Omental fat pad (tissue), 4 donors: ENCODE data around the gene C20orf173. TPM values are rescaled to one million over a fixed set of nuclear protein-coding genes. Genes with fewer than 3 reads are reported as not detected.

Experiments used
- ATAC-seq: fragments of 150-250 bp; one replicate; pipeline ENCODE4 v1.9.1; 2016; ENCODE audit warnings: mild to moderate bottlenecking, moderate library complexity; ENCODE audit not compliant: low FRiP score
- DNase-seq: peaks from one replicate; pipeline ENCODE4 v3.0.0-alpha.2; 2019; ENCODE audit warnings: low spot score
- total RNA-seq, 4 donors: library from RNA; depleted of rRNA; stranded (reverse); fragments of >200 nt; gene quantifications; one replicate each; pipeline ENCODE4 v1.1.0, GENCODE V29; 2016
- TF ChIP-seq, protein P1 (sequence below), 3 donors: fragments of 450-650 bp; IDR thresholded peaks; one replicate each; pipeline ENCODE4 v1.5.1; 2016 to 2017; ENCODE audit warnings: antibody characterized with exemption in 3 of 3, mild to moderate bottlenecking in 3 of 3, moderate library complexity in 2 of 3

Gene C20orf173
- total RNA-seq, 4 donors from 2014 or later, result not detected

DNA sequence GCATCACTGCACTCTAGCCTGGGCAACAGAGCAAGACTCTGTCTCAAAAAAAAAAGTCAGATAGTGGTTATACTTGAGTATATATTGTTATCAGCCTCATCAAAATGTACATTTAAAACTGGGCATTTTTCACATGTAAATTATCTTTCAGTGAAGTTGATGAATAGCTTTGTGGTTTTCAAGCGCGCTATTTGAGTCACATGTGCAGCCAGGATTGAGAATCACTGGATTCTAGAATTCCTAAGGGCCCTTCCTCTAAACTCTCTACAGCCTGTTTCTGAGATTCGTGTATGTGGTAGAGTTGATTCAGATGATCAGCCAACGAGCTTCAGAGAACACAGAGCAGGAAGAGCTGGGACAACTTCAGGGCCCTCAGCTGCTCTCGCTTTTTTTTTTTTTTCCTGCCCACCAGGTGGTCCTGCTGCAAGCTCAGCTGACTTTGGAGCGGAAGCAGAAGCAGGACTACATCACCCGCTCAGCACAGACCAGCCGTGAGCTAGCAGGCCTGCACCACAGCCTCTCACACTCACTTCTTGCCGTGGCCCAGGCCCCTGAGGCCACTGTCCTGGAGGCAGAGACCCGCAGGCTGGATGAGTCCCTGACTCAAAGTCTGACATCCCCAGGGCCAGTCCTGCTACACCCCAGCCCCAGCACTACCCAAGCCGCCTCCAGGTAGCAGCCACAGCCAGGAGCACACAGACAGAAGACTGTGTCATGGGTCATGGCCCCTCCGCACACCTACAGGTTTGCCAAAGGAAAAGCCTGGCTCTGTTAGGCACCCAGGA lies 18.3 kb downstream of the C20orf173 start:
- no peak for ATAC-seq
- TF ChIP-seq, protein P1, sequence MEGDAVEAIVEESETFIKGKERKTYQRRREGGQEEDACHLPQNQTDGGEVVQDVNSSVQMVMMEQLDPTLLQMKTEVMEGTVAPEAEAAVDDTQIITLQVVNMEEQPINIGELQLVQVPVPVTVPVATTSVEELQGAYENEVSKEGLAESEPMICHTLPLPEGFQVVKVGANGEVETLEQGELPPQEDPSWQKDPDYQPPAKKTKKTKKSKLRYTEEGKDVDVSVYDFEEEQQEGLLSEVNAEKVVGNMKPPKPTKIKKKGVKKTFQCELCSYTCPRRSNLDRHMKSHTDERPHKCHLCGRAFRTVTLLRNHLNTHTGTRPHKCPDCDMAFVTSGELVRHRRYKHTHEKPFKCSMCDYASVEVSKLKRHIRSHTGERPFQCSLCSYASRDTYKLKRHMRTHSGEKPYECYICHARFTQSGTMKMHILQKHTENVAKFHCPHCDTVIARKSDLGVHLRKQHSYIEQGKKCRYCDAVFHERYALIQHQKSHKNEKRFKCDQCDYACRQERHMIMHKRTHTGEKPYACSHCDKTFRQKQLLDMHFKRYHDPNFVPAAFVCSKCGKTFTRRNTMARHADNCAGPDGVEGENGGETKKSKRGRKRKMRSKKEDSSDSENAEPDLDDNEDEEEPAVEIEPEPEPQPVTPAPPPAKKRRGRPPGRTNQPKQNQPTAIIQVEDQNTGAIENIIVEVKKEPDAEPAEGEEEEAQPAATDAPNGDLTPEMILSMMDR (IDR thresholded peaks at IDR 0.05), result no peak
- DNase-seq, result no peak

DNA sequence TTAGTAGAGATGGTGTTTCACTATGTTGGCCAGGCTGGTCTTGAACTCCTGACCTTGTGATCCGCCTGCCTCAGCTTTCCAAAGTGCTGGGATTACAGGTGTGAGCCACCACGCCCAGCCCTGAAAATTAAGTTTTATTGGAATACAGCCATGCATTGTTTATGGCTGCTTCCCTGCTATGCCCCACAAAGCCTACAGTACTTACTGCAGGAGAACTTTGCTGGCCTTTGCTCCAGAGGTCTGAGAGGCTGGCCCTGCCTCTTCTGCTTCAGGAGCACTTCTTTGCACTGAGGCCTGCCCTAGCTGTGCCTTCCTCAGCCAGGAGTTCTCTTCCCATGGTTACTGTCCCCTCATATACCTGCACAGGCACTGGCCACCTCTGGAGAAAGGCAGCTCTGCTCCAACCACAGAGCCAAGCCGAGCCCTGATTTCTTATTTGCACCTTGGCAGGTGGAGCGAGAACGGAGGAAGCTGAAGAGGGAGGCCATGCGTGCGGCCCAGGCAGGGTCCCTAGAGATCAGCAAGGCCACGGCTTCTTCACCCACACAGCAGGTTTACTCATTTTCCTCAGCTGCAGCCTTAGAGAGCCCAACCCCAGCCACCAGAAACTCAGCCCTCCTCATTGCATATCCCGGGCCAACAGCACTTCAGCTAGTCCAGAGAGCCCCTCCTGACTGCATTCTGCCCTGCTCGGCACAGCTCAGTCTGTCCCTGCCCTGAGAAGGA lies 20.8 kb downstream of the C20orf173 start:
- TF ChIP-seq, protein P1 (IDR thresholded peaks at IDR 0.05), result no peak
- DNase-seq (no peak), ATAC-seq (no peak)

DNA sequence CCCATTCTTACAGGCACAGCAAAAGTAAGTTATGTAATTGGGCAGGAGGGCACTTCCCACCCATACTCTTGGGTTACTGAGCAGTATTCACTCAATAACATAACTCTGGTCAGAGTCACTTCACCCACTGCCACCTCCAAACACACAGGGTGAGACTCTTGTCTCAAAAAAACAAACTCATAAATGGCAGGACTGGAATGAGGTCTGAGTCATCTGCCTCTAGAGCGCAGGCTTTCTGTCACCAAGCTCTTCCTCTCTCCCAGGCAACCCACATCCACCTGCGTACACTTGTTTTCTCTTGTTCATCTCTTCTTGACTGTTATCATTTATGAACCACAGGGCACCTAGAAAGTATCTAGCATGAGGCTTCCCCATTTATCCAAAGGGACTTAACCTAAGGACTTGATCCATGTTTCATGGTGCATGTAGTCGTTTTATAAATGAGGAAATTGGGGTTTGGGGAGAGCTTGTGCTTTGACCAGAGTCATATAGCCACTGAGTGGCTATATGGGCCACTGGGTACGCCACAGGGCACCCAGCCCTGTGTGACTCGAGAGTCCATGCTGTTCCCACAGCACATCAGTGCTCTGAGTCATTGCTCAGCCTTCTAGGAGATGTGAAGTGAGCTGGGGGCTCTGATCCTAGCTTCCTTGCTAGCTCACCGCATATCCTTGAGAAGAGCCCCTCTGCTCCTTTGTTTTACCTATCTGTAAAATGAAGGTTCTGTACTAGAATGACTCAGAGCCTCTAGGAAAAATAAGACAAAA lies 22.4 kb downstream of the C20orf173 start:
- ATAC-seq (no peak), DNase-seq (no peak)
- TF ChIP-seq, protein P1 (IDR thresholded peaks at IDR 0.05), result no peak

DNA sequence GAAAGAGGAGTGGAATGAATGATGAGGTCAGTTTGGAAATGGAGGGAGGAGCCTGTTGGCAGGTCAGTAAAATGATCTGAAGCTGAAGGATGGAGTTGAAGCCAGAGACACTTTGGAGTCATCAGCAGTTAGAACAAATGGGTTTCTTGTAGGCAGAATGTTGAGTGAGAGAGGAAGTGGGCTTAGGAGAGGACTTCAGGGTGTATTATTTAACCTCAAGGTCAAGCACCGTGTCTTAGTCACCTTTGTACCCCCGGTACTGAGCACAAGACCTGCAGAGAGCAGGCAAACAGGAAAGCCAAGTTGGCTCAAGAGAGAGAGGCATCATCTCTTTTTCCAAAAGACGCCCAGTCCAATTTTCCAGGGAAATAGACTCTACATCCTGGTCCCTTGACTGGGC lies 23.3 kb downstream of the C20orf173 start:
- TF ChIP-seq, protein P1 (IDR thresholded peaks at IDR 0.05), result no peak
- DNase-seq, result no peak
- no peak for ATAC-seq

DNA sequence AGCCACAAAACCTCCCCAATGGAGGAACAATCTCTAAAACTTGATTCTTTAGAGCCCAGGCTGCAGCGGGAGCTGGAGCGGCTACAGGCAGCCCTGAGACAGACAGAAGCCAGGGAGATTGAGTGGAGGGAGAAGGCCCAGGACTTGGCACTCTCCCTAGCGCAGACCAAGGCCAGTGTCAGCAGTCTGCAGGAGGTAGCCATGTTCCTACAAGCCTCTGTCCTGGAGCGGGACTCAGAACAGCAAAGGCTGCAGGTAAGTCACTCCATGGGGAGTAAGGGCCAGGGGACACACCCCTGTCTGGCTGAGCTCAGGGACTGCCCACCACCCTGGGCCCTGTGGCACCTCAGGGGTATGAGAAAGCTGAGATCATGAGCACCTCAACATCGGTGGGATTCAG lies 24.7 kb downstream of the C20orf173 start:
- DNase-seq (no peak), ATAC-seq (no peak)
- TF ChIP-seq, protein P1 (IDR thresholded peaks at IDR 0.05), result no peak

DNA sequence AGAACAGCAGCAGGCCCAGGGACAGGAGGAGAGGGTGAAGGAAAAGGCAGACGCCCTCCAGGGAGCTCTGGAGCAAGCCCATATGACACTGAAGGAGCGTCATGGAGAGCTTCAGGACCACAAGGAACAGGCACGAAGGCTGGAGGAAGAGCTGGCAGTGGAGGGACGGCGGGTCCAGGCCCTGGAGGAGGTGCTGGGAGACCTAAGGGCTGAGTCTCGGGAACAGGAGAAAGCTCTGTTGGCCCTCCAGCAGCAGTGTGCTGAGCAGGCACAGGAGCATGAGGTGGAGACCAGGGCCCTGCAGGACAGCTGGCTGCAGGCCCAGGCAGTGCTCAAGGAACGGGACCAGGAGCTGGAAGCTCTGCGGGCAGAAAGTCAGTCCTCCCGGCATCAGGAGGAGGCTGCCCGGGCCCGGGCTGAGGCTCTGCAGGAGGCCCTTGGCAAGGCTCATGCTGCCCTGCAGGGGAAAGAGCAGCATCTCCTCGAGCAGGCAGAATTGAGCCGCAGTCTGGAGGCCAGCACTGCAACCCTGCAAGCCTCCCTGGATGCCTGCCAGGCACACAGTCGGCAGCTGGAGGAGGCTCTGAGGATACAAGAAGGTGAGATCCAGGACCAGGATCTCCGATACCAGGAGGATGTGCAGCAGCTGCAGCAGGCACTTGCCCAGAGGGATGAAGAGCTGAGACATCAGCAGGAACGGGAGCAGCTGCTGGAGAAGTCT lies 25.5 kb downstream of the C20orf173 start:
- DNase-seq, result no peak
- TF ChIP-seq, protein P1 (IDR thresholded peaks at IDR 0.05), result no peak
- ATAC-seq, result peak; percentile 20
